T-helper 22 cell (primary cell): ENCODE results near the gene BNIPL.

ENCODE experiments used
- DNase-seq: peaks from one replicate; pipeline ENCODE4 v3.0.0-alpha.2; 2020; ENCODE audit warnings: low read depth

BNIPL gene

GRCh38 chr1:151036356-151036755, at the start of gene BNIPL:
Gene BNIPL, plus strand, starts transcription at chr1:151036586. Its CDS starts 140 bp downstream, at chr1:151036726.
- DNase-seq: no peak

- DNase-seq: no peak
Measured at GRCh38 chr1:150987924-150988323, 48.5 kb upstream of the BNIPL start.

GRCh38 chr1:150992626-150993025, 43.8 kb upstream of the BNIPL start:
- DNase-seq: no peak

GRCh38 chr1:150994248-150994647, 42.1 kb upstream of the BNIPL start:
- DNase-seq: no peak

- no peak for DNase-seq
Measured at GRCh38 chr1:150995460-150995859, 40.9 kb upstream of the BNIPL start.

GRCh38 chr1:150995896-150996295, 40.5 kb upstream of the BNIPL start:
- no peak for DNase-seq

GRCh38 chr1:150997126-150997872, 39.1 kb upstream of the BNIPL start:
- DNase-seq: no peak

GRCh38 chr1:150997949-150998348, 38.4 kb upstream of the BNIPL start:
- no peak for DNase-seq

- no peak for DNase-seq
Measured at GRCh38 chr1:150999051-150999674, 37.2 kb upstream of the BNIPL start.

- DNase-seq: no peak
Measured at GRCh38 chr1:150999926-151000325, 36.5 kb upstream of the BNIPL start.

GRCh38 chr1:151000408-151000807, 36.0 kb upstream of the BNIPL start:
- DNase-seq: no peak

- no peak for DNase-seq
Measured at GRCh38 chr1:151001602-151002001, 34.8 kb upstream of the BNIPL start.

GRCh38 chr1:151002051-151002450, 34.3 kb upstream of the BNIPL start:
- no peak for DNase-seq

- no peak for DNase-seq
Measured at GRCh38 chr1:151002611-151003010, 33.8 kb upstream of the BNIPL start.

- no peak for DNase-seq
Measured at GRCh38 chr1:151003180-151003579, 33.2 kb upstream of the BNIPL start.

GRCh38 chr1:151005729-151006319, 30.6 kb upstream of the BNIPL start:
- DNase-seq: no peak

- no peak for DNase-seq
Measured at GRCh38 chr1:151006327-151007052, 29.9 kb upstream of the BNIPL start, which contains the start of gene MINDY1. Gene MINDY1, minus strand, starts transcription at chr1:151006902. Its CDS starts 4,285 bp downstream, at chr1:151002617.

- DNase-seq: no peak
Measured at GRCh38 chr1:151007853-151008243, 28.5 kb upstream of the BNIPL start.

- DNase-seq: peak; percentile 96
Measured at GRCh38 chr1:151008244-151009205, 27.9 kb upstream of the BNIPL start, which contains the start of gene PRUNE1. Gene PRUNE1, plus strand, starts transcription at chr1:151008449. Its CDS starts 184 bp downstream, at chr1:151008633.

GRCh38 chr1:151009206-151009587, 27.2 kb upstream of the BNIPL start:
- DNase-seq: no peak

- no peak for DNase-seq
Measured at GRCh38 chr1:151009674-151010345, 26.6 kb upstream of the BNIPL start.
